Loucy (cell line): Measurements from ENCODE around the gene TNNI2.
"Not testable (repeated sequence)": the region's sequence is repeated elsewhere in the genome, so short reads cannot be mapped to it uniquely, and the experiment has no call there.

ENCODE experiments used
- H2AFZ ChIP-seq: fragments of 200-600 bp; sonication (generic); 2 replicates; pipeline ENCODE4 v1.6.0; 2016; ENCODE audit warnings: antibody characterized with exemption, mild to moderate bottlenecking, low read length, moderate library complexity
- H3F3A ChIP-seq: fragments of 200-600 bp; 2 replicates; pipeline ENCODE4 v1.6.0; 2016; ENCODE audit warnings: antibody characterized with exemption, low read depth, mild to moderate bottlenecking
- H3K27me3 ChIP-seq: fragments of 200-600 bp; sonication (generic); 2 replicates; pipeline ENCODE4 v1.6.1; 2014; ENCODE audit warnings: low read length, mild to moderate bottlenecking; ENCODE audit not compliant: insufficient read depth, poor library complexity, severe bottlenecking
- H3K36me3 ChIP-seq: fragments of 200-600 bp; sonication (generic); 2 replicates; pipeline ENCODE4 v1.6.1; 2016; ENCODE audit warnings: low read length; ENCODE audit not compliant: insufficient read depth
- H3K4me1 ChIP-seq: fragments of 200-600 bp; sonication (generic); 2 replicates; pipeline ENCODE4 v1.5.1; 2014; ENCODE audit warnings: low read length, mild to moderate bottlenecking; ENCODE audit not compliant: insufficient read depth, poor library complexity, severe bottlenecking
- H3K4me2 ChIP-seq: fragments of 200-600 bp; sonication (generic); 2 replicates; pipeline ENCODE4 v1.6.0; 2014; ENCODE audit warnings: antibody characterized with exemption, low read length, low read depth, mild to moderate bottlenecking; ENCODE audit not compliant: poor library complexity, severe bottlenecking
- H3K4me3 ChIP-seq: fragments of 200-600 bp; sonication (generic); 2 replicates; pipeline ENCODE4 v1.5.1; 2014; ENCODE audit warnings: low read length, mild to moderate bottlenecking, mixed read lengths; ENCODE audit not compliant: poor library complexity, severe bottlenecking
- H3K79me2 ChIP-seq: fragments of 200-600 bp; sonication (generic); 2 replicates; pipeline ENCODE4 v1.6.1; 2014; ENCODE audit warnings: low read length; ENCODE audit not compliant: insufficient read depth
- H3K9ac ChIP-seq: fragments of 200-600 bp; sonication (generic); 2 replicates; pipeline ENCODE4 v1.6.0; 2014; ENCODE audit warnings: mild to moderate bottlenecking, low read depth, low read length, moderate library complexity; ENCODE audit not compliant: poor library complexity, severe bottlenecking
- H3K9me2 ChIP-seq: fragments of 200-600 bp; sonication (generic); replicated peaks from 2 replicates; pipeline ENCODE4 v1.6.1; 2016; ENCODE audit warnings: low read depth, low read length, mixed read lengths
- H3K9me3 ChIP-seq: fragments of 200-600 bp; sonication (generic); 2 replicates; pipeline ENCODE4 v1.6.1; 2014; ENCODE audit warnings: mild to moderate bottlenecking, antibody characterized with exemption, low read length, low read depth; ENCODE audit not compliant: insufficient read depth
- H4K20me1 ChIP-seq: fragments of 200-600 bp; sonication (generic); 2 replicates; pipeline ENCODE4 v1.6.0; 2014; ENCODE audit warnings: antibody characterized with exemption, low read length, mild to moderate bottlenecking; ENCODE audit not compliant: insufficient read depth, poor library complexity, severe bottlenecking
- EZH2phosphoT487 ChIP-seq: fragments of 200-600 bp; IDR thresholded peaks from 2 replicates; pipeline ENCODE4 v1.6.1; 2018; ENCODE audit warnings: antibody characterized with exemption, mild to moderate bottlenecking, moderate library complexity, borderline replicate concordance
- TF ChIP-seq, protein P1 (sequence below): fragments of 200-600 bp; sonication (generic); conservative IDR thresholded peaks from 2 replicates; pipeline ENCODE4 v1.5.1; 2014; ENCODE audit warnings: mild to moderate bottlenecking, antibody characterized with exemption, low read length

TNNI2 gene

DNA sequence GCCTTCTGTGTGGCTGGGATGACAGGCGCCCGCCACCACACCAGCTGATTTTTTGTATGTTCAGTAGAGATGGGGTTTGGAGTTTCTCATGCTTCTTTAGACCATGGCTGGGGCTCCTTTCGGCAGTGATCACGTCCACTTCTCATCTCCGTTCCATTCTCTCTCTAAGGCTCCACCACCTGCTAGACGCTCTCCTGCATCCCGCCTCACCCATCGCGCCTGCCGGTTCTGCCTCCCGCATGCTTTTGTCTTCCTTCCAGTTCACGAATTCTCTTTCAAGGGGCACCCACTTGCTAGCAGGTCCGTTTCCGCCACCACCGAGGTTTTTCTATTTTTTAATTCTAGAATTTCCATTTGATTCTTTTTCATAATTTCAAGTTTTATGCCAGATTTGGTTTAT, 26.0 kb upstream of the TNNI2 start:
- Histone ChIP-seq H3K9me3 (no peaks in the 10 kb centered on the region), H2AFZ (no peak overlapping the region), H3K27me3 (no peaks in the 10 kb centered on the region), H3K4me3 (no peak overlapping the region), H3K4me1 (no peaks in the 10 kb centered on the region), H3K79me2 (no peaks in the 10 kb centered on the region), H3K9me2 (no peaks in the 10 kb centered on the region), H4K20me1 (no peaks in the 10 kb centered on the region), H3K9ac (no peak overlapping the region), H3F3A (no peaks in the 10 kb centered on the region), H3K36me3 (no peaks in the 10 kb centered on the region), H3K4me2 (no peak overlapping the region)
- TF ChIP-seq, protein P1, sequence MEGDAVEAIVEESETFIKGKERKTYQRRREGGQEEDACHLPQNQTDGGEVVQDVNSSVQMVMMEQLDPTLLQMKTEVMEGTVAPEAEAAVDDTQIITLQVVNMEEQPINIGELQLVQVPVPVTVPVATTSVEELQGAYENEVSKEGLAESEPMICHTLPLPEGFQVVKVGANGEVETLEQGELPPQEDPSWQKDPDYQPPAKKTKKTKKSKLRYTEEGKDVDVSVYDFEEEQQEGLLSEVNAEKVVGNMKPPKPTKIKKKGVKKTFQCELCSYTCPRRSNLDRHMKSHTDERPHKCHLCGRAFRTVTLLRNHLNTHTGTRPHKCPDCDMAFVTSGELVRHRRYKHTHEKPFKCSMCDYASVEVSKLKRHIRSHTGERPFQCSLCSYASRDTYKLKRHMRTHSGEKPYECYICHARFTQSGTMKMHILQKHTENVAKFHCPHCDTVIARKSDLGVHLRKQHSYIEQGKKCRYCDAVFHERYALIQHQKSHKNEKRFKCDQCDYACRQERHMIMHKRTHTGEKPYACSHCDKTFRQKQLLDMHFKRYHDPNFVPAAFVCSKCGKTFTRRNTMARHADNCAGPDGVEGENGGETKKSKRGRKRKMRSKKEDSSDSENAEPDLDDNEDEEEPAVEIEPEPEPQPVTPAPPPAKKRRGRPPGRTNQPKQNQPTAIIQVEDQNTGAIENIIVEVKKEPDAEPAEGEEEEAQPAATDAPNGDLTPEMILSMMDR = no peak
- no peak for TF ChIP-seq EZH2phosphoT487

DNA sequence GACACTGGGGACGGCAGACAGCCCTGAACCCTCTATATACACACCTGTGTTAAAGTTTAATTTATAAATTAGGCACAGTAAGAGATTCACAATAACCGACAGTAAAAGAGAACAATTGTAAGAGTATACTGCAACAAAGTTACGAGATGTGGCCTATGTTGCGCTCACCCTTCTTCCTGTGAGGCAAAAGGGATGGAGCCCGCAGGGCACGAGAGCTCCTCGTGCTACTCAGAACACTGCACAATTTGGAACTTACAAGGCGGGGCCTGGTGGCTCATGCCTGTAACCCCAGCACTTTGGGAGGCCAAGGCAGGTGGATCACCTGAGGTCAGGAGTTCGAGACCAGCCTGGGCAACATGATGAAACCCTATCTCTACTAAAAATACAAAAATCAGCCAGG, 25.4 kb upstream of the TNNI2 start:
- H2AFZ ChIP-seq, H4K20me1 ChIP-seq, H3K4me2 ChIP-seq, H3K9me3 ChIP-seq, H3K4me3 ChIP-seq, H3K27me3 ChIP-seq, H3K9ac ChIP-seq, H3F3A ChIP-seq, H3K9me2 ChIP-seq, H3K79me2 ChIP-seq, H3K36me3 ChIP-seq, H3K4me1 ChIP-seq: not testable (repeated sequence)

DNA sequence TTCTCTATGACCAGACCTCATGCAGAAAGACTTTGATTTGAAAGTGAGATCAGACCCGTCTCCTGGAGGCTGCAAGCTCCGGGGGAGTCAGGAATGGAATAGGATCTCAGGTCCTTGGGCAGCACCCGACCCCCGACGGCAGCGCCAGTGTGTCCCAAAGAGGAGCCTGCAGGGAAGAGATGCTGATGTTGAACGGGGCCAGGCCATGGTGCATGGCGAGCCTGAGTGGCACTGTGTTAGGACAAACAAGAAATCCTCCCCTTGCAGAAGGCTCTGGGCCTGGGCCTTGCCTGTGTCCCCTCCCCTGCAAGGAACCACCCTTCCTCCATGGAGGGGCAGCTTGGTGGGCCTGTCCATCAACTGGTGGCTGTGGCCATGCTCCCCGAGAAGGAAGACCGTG, 24.1 kb upstream of the TNNI2 start:
- H4K20me1 ChIP-seq = no peaks in the 10 kb centered on the region

DNA sequence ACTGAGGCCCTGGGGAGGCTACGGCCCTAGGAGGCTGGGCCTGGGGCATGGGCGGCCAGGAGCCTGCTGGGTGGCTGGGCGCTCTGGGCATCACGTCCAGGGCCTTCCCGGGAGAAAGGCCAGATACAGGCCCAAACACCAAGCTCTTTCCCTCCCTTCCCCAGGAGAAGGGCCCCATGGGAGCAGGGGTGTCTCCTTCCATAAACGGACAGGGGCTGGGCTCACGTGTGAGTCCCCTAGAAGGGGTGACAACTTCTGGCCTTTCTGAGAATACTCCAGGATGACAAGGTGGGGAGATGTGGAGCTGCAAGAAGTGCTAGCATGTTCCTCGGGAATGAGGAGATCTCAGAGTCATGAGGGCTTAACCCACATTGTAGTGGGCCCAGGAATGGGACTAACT, 23.5 kb upstream of the TNNI2 start:
- Histone ChIP-seq H3K27me3 (no peaks in the 10 kb centered on the region), H3K9me3 (peaks cover 6% of the 10 kb centered on the region; the same call in 1 of the 2 replicates), H4K20me1 (no peaks in the 10 kb centered on the region), H3K4me1 (no peaks in the 10 kb centered on the region), H3K36me3 (no peaks in the 10 kb centered on the region), H3K9ac (no peak overlapping the region), H3K4me3 (no peak overlapping the region), H3K4me2 (no peak overlapping the region), H3K9me2 (no peaks in the 10 kb centered on the region), H3K79me2 (no peaks in the 10 kb centered on the region), H3F3A (no peaks in the 10 kb centered on the region), H2AFZ (no peak overlapping the region)
- TF ChIP-seq EZH2phosphoT487 = no peak
- TF ChIP-seq, protein P1 = no peak

More for the DNA sequence above, 24.1 kb upstream of the TNNI2 start:
- Histone ChIP-seq H3K9me3 (peaks cover 6% of the 10 kb centered on the region; the same call in 1 of the 2 replicates), H3K79me2 (no peaks in the 10 kb centered on the region), H3K4me1 (no peaks in the 10 kb centered on the region), H3K4me2 (no peak overlapping the region), H3F3A (no peaks in the 10 kb centered on the region), H3K36me3 (no peaks in the 10 kb centered on the region), H2AFZ (no peak overlapping the region), H3K4me3 (no peak overlapping the region), H3K9me2 (no peaks in the 10 kb centered on the region), H3K9ac (no peak overlapping the region), H3K27me3 (no peaks in the 10 kb centered on the region)
- TF ChIP-seq EZH2phosphoT487 = no peak
- TF ChIP-seq, protein P1 = no peak
